NCI-H748 (cell line): ENCODE data around the gene ZNF554.

Experiments used
- DNase-seq: peaks from one replicate; lab custom pipeline; 2025; ENCODE audit not compliant: unreplicated experiment; lab: John Stamatoyannopoulos, UW

Gene ZNF554

DNA sequence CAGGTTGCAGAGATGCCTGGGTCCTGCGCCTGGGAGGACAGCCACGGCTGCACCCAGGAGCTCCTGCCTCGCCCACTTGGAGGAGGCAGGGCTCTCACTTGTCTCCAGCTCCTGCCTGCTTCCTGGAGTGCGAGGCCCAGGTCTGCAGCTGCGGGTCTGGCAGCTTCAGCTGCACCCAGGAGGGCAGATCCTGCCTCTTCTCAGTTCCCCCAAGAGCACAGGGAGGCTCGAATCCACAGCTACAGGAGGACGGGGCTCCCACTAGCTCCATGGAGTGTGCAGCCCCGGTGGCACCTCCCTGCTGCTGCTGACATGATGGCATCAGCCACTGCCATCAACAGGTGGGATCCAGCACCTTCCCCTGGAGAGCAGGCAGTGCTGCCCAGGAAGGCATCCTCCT is 4.5 kb downstream of the ZNF554 start:
- DNase-seq, result no peak

DNA sequence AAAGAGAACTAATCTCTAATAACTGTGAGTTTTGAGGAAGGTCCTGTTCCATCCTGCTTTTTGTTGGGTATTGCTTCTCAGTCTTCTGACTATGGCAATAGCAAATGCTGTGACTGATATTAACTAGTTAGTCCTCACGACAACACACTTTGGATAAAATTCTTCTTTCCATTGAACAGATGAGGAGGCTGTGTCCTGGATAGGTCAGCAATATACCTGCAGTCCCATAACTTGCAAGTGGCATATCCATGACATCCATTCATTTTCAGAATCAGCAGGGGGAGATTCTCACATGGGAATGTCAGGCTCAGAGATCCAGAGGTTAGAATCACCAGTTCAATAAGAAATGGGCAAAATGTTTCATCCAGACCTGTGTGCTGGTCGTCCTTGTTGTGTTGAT is 7.4 kb downstream of the ZNF554 start:
- no peak for DNase-seq

DNA sequence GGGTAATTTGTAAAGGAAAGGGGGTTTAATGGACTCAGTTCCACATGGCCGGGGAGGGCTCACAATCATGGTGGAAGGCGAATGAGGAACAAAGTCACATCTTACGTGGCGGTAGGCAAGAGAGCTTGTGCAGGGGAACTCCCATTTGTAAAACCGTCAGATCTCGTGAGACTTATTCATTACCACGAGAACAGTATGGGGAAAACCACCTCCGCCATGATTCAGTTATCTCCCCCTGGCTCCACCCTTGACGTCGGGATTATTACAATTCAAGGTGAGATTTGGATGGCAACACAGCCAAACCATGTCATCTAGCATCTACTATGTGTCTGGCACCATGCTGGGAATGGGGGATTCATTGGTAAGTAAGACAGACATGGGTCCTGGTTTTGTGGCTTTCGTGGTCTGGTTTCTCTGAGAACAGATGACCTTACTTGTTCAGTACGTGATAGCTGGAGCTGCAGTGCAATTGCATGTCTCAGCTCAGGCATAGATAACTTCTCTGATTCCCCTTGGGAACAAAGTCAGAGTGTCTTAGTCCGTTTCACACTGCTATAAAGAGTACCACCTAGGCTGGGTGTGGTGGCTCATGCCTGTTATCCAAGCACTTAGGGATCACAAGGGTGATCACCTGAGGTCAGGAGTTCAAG is 8.3 kb downstream of the ZNF554 start:
- no peak for DNase-seq

GRCh38 chr19:2834294-2834871 is 14.7 kb downstream of the ZNF554 start:
- no peak for DNase-seq

DNA sequence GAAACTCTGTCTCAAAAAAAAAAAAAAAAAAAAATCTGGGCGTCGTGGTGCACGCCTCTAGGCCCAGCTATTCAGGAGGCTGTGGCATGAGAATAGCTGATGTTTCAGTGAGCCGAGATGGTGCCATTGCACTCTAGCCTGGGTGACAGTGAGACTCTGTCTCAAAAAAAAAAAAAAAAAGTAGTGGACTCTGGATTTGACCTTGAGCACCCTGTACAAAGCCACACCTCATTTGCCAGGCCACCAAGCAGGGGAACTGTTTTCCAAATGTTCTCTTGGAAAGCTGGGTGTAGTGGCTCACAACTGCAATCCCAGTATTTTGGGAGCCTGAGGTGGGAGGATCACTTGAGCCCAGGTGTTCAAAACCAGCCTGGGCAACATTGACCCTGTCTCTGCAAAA is 17.8 kb downstream of the ZNF554 start:
- no peak for DNase-seq

DNA sequence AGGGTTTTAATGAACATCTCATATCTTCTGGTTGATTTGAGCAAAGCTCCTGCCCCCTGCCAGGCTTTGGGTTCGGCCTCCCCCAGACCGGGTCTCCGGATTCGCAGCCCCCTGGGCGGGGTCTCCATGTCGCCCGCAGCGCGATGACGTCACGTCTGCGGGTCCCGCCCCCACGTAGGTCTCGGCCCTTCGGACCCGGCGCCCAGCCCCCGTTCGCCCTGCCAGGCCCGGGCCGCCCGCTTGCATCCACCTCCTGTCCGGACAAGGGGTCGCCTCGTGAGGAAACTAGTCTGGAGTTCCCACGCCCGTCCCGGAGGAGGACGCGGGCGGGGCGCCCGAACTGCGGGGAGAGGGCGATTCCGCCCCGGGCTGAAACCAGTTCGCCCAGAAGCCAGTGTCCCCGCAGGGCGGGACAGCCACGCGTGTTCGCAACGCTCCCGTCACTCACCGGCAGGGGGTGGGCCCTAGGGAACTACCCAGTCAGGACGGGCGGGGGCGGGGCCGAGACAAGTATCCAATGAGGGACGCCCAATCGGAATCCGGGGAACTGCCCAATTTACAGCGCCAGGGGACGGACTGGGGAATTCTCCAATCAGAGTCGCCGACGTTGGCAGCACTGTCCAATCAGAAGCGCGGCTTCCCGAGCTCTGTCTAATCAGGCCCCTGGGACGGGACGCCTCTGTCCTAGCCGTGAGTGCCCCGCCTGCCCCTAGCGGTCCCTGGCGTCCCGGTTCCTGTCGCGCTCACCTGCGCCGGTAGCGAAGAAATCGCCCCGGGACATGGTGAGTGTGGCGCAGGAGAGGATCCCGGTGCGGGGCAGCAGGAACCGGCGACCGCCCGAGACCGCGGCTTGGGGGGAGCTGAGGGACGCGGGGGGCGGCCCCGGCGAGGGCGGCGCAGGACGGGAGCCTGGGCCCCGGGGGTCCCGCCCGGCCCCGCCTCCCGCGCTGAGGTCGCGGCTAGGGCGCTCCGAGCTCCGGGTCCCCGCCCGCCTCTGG is 21.4 kb downstream of the ZNF554 start, which contains the start of gene ZNF555:
Gene ZNF555, plus strand, starts transcription at position 682 of the 998 bp plus-strand sequence. Its CDS starts 98 bp downstream, at position 780.
- peak; percentile 95 for DNase-seq

- no peak for DNase-seq
Measured at GRCh38 chr19:2841855-2842574, 22.3 kb downstream of the ZNF554 start.

DNA sequence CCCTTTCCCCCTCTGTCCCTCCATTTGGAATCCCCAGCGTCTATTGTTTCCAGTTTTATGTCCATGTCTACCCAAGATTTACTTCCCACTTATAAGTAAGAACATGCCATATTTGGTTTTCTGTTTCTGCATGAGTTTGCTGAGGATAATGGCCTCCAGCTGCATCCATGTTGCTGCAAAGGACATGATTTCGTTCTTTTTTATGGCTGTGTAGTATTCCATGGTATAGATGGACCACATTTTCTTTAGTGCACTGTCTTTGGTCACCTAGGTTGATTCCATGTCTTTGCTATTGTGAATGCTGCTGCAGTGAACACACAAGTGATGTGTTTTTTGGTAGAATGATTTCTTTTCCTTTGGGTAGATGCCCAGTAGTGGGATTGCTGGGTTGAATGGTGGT is 25.4 kb downstream of the ZNF554 start:
- DNase-seq, result no peak

DNA sequence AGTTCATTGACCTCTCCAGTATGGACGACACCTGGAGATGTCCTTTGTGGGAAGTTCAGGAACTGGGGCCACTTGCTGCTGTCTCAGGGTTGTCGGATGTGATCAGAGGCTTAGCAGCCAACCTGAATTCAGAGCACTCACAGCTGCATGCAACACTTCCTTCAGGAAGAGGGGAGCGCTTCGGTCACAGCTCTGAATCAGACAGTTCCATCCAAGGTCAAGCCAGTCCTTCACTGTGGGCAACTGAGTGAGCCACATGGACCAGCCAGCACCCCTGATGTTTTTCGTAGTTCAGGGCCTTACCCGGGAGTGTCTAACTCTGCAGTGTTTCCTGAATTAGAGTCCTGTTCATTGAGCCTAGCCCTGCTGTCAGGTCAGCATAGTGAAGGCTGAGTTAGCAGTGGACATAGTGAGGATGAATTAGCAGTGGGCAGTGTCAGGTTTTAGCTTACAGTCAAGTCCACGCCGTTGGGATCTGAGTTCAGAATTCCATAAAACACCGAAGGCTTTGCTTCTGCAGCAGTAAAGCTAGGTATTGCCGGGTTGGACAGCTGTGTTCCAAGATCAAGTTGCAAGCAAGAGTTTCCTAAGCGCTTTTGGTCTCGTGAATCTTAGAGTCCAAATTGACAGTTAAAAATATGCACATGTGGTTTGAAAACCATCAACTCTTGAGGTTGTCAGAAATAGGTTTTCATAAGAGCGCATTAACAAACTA is 26.7 kb downstream of the ZNF554 start:
- DNase-seq, result no peak

DNA sequence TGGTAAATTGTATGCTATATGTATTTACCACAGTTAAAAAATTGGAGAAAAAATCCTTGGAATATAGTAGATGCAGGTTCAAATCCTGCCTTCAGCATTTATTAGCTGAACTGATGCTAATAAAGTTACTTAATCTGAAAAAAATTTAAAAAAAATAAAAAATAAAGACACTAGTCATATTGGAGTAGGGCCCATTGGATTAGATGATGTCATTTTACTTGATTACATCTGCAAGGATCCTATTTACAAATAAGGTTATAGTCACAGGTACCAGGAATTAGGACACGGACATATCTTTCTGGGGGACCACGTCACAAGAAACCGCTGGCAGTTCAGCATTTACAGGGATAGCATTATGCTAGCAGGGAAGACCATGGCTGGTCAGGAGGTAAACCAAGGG is 27.8 kb downstream of the ZNF554 start:
- DNase-seq, result no peak

DNA sequence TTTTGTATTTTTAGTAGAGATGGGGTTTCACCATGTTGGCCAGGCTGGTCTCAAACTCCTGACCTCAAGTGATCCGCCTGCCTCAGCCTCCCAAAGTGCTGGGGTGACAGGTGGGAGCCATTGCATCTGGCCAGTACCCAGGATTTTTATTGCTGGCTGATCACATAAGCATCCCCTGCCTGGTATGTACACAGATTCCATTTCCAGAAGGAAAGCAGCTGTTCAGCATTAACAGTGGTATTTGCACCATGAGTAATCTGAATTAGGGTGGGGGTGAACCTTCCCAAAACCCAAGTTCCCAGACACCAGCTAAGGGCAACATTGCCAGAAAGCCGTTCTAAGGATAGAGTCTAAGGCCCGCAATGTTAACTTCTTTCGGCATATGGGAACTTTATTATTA is 28.9 kb downstream of the ZNF554 start:
- no peak for DNase-seq

DNA sequence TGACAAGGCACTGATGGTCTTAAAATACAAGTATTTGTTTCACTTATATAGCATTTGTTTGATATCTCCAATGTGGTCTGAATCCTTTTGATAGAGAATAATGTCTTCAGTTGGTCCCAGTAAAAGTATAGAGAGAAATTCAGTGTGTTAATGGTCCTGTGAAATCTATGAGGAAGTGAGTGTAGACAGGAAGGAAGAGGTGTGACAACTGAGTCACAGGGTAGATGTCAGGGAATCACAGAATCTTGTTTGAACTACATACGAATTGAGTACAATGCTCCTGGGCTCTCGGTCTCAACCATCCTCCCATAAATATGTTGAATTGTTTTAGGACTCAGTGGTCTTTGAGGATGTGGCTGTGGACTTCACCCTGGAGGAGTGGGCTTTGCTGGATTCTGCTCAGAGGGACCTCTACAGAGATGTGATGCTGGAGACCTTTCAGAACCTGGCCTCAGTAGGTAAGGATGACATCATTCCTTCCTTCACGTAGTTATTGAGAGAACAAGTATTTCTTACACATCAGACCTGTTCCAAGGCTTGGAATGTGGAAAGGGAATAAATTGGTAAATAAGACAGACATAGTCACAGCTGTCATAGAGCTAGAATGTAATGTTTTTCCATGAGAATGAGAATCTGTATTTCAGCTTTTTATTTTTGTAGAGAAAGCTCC is 30.7 kb downstream of the ZNF554 start:
- no peak for DNase-seq

DNA sequence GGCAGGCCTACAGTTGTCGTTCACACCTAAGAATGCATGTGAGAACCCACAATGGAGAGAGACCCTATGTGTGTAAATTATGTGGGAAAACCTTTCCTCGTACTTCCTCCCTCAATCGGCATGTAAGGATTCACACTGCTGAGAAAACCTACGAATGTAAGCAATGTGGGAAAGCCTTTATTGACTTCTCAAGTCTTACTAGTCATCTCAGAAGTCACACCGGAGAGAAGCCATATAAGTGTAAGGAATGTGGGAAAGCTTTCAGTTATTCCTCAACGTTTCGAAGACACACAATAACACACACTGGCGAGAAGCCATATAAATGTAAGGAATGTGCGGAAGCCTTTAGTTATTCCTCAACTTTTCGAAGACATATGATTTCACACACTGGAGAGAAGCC is 32.9 kb downstream of the ZNF554 start:
- DNase-seq, result no peak

- no peak for DNase-seq
Measured at GRCh38 chr19:2853015-2853606, 33.4 kb downstream of the ZNF554 start.

DNA sequence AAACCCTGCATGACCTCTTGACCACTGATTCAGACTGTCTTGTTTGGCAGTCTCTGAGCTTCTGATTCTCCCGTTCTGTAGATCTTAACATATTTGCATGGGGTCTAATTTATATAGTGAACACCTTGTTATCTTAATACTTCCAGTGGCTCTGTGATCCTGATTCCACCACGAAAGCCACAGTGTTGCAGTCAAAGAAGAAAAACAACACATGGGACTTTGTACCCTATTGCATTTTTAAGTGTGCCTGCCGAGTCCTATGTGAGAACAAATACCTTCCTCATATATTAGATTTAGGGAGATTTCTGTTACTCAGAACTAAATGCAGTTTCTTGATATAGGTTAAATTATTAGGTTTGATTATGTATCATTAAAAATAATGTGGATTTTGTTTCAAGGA is 35.2 kb downstream of the ZNF554 start:
- no peak for DNase-seq

GRCh38 chr19:2856457-2857050 is 36.9 kb downstream of the ZNF554 start:
- no peak for DNase-seq

- DNase-seq, result no peak
Measured at GRCh38 chr19:2858864-2859263, 39.2 kb downstream of the ZNF554 start.

- no peak for DNase-seq
Measured at GRCh38 chr19:2863816-2864215, 44.1 kb downstream of the ZNF554 start.
